Common myeloid progenitor, CD34-positive (primary cell): ENCODE measurements around the gene MTRF1.
A peak's percentile ranks its signal among the peaks of the same experiment; 100 is the strongest.

ENCODE experiments used
- CTCF ChIA-PET: fragments of 350-600 bp; sonication (Branson Sonifier 250); formaldehyde crosslinking; loops from one replicate; lab custom pipeline; 2021; ENCODE audit warnings: antibody characterized with exemption; lab: Charles Lee
- POLR2A ChIA-PET: fragments of 350-600 bp; sonication (Branson Sonifier 250); formaldehyde crosslinking; loops from one replicate; lab custom pipeline; 2021; ENCODE audit warnings: antibody characterized with exemption; lab: Charles Lee
- DNase-seq, 3 donors: peaks; one replicate each; pipeline versions ENCODE4 v3.0.0 to v3.0.0-alpha.2; 2013
- H3K27ac ChIP-seq, 2 experiments: 1 replicate in 1 of 2; 2 replicates in 1 of 2; pipeline ENCODE4 v1.7.0; 2013; ENCODE audit warnings: inconsistent platforms in 2 of 2, low read length in 2 of 2, mild to moderate bottlenecking in 2 of 2, low read depth in 1 of 2, moderate library complexity in 1 of 2; ENCODE audit not compliant: severe bottlenecking in 2 of 2, insufficient read depth in 1 of 2, poor library complexity in 1 of 2
- H3K27me3 ChIP-seq, 5 experiments: replicated peaks in 2 of 5; 1 replicate in 3 of 5; 2 replicates in 2 of 5; pipeline versions ENCODE4 v1.6.1 to v1.7.0; 2013; ENCODE audit warnings: low read length in 4 of 5, mild to moderate bottlenecking in 2 of 5, moderate library complexity in 2 of 5, inconsistent platforms in 1 of 5; ENCODE audit not compliant: insufficient read depth in 5 of 5, control insufficient read depth in 4 of 5
- H3K36me3 ChIP-seq, 4 experiments: 1 replicate in 2 of 4; 2 replicates in 2 of 4; pipeline versions ENCODE4 v1.6.1 to v1.7.0; 2013; ENCODE audit warnings: low read length in 3 of 4, control low read depth in 1 of 4, mild to moderate bottlenecking in 1 of 4; ENCODE audit not compliant: control insufficient read depth in 4 of 4, insufficient read depth in 4 of 4
- H3K4me1 ChIP-seq, 4 experiments: 1 replicate in 3 of 4; 2 replicates in 1 of 4; pipeline versions ENCODE4 v1.6.1 to v1.7.1; 2013; ENCODE audit warnings: low read length in 3 of 4, mild to moderate bottlenecking in 3 of 4, control low read depth in 1 of 4, inconsistent platforms in 1 of 4, moderate library complexity in 1 of 4; ENCODE audit not compliant: control insufficient read depth in 4 of 4, insufficient read depth in 4 of 4; ENCODE audit errors: control extremely low read depth in 1 of 4
- H3K4me3 ChIP-seq, 7 experiments: 1 replicate in 4 of 7; 2 replicates in 3 of 7; pipeline versions ENCODE4 v1.5.1 to v1.7.0; 2013; ENCODE audit warnings: mild to moderate bottlenecking in 7 of 7, low read length in 6 of 7, moderate library complexity in 6 of 7, inconsistent platforms in 2 of 7, low read depth in 2 of 7, control low read depth in 1 of 7; ENCODE audit not compliant: insufficient read depth in 4 of 7, control insufficient read depth in 1 of 7; ENCODE audit errors: extremely low read depth in 1 of 7
- H3K9me3 ChIP-seq, 5 experiments: 1 replicate in 4 of 5; 2 replicates in 1 of 5; pipeline versions ENCODE4 v1.6.1 to v1.7.1; 2013; ENCODE audit warnings: low read length in 4 of 5, mild to moderate bottlenecking in 2 of 5, inconsistent platforms in 1 of 5, low read depth in 1 of 5, moderate library complexity in 1 of 5; ENCODE audit not compliant: control insufficient read depth in 4 of 5, insufficient read depth in 2 of 5; ENCODE audit errors: control extremely low read depth in 1 of 5
- WGBS: methylation state at CpG from one replicate; pipeline ENCODE4 v1.1.5; 2013; ENCODE audit not compliant: insufficient coverage; 5-methylcytosine and 5-hydroxymethylcytosine counted together

The MTRF1 gene

DNA sequence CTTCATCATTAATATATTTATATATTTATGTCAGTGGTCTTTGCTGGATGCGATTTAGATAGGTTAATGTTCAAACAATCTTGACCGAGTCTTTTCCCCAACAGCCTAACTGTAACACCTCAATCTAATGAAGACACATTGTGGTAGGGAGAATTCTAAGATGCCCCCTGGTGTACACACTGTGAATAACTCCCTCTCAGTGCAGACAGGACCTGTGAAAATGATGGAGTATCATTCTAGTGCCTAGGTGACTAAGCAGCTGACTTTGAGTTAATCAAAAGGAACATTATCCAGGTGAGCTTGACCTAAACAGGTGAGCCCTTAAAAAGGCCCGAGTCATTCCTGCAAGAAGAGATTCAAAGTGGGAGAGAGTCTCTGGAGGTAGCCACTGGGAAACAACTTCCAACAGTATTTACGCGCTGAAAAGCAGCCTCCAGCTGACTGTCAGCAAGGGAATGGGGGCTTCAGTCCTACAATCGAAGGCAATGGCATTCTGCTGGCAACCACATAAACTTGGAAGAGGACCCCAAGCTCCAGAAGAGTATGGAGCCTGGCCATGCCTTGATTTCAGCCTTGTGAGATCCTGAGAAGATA lies 41.0 kb downstream of the MTRF1 start:
- no peak overlapping the region for H3K27ac ChIP-seq
- H3K9me3 ChIP-seq: no peaks in the 10 kb centered on the region
- CTCF ChIA-PET: interaction anchor here (0.7 to 1.6 kb wide), 11 partner anchors 9 to 168 kb away, joined by 3 to 22 read pairs (median 3); no protein-coding TSS in a partner anchor
- 75% methylated on average over 4 of the region's 6 CpGs for WGBS
- H3K4me1 ChIP-seq: no peaks in the 10 kb centered on the region
- no peak overlapping the region for H3K4me3 ChIP-seq
- POLR2A ChIA-PET: no interaction called here
- peaks cover 0 to 20% (median 14%) of the 10 kb centered on the region in 4 experiments for H3K36me3 ChIP-seq
- DNase-seq: peak; percentile 54 to 70 (median 67)
- no peaks in the 10 kb centered on the region for H3K27me3 ChIP-seq

DNA sequence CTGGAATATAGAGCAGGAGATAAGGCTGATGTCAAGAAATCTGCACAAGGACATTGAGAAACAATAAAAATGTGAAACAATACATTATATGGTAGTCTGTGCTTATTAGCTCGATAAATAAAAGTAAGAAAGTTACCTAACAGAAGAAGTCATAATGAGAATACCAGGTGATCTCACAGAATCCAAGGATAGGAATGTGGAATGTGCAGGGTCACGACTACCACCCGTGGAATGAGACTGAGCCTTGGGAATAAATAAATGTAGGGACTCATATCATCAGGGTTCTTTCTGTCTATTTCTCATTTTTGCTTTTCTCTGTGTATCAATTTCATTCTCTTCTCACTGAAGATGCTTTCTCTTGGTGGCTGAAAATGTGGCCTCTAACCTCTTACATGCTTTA lies 43.0 kb downstream of the MTRF1 start:
- no peak for DNase-seq
- peaks cover 0 to 14% (median 11%) of the 10 kb centered on the region in 4 experiments for H3K36me3 ChIP-seq
- H3K9me3 ChIP-seq: no peaks in the 10 kb centered on the region
- no peak overlapping the region for H3K27ac ChIP-seq
- ChIA-PET POLR2A (no interaction called here), CTCF (interaction anchor here (0.7 to 2.8 kb wide), 3 partner anchors 40 to 146 kb away, joined by 3 to 13 read pairs (median 3); no protein-coding TSS in a partner anchor)
- H3K4me3 ChIP-seq: no peak overlapping the region
- H3K4me1 ChIP-seq: no peaks in the 10 kb centered on the region
- WGBS: 100% methylated on average over 1 of the region's 3 CpGs
- no peaks in the 10 kb centered on the region for H3K27me3 ChIP-seq

DNA sequence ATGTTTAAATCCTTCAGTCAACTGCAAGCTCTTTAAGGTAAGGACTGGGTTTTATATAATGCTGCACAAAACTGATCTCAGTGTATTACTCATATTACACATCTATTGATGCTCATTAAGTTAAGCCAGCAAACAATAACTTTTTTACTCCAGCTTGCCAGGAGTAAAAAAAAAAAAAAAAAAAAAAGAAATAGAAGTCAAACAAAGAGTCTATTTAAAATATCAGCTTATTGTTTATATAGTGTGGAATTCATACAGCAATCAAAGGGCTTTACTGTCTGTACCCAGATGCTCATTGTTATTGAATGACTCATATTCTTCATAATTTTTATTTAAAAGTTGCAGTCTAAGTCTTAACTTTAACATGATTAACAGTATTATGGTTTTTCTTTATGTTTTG lies 47.2 kb downstream of the MTRF1 start:
- ChIA-PET POLR2A (no interaction called here), CTCF (interaction anchor here (1.7 kb wide), 1 partner anchor 142 kb away, joined by 8 read pairs; no protein-coding TSS in a partner anchor)
- peaks cover 0 to 6% (median 0%) of the 10 kb centered on the region in 5 experiments for H3K9me3 ChIP-seq
- peaks cover 0 to 9% (median 5%) of the 10 kb centered on the region in 4 experiments for H3K36me3 ChIP-seq
- no peaks in the 10 kb centered on the region for H3K27me3 ChIP-seq
- no peak for DNase-seq
- H3K4me3 ChIP-seq: no peak overlapping the region
- no peaks in the 10 kb centered on the region for H3K4me1 ChIP-seq
- H3K27ac ChIP-seq: no peak overlapping the region

DNA sequence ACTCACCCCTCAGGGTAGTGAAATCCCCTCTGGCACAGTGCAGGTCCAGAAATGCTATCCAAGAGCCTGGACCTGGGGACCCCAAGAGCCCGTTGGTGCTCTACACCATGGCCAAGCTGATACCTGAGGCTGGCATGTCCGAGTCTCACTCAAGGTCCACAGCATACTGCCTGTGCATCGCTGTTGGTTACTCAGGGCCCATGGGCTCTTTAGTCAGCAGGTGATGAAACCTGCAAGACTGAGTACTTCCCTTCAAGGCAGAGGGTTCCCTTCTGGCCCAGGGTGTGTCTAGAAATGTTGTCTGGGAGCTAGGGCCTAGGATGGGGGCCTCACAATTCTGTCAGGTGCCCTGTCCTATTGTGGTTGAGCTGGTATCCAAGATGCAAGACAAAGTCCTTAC lies 49.5 kb downstream of the MTRF1 start:
- H3K4me3 ChIP-seq: no peak overlapping the region
- CTCF ChIA-PET: no interaction called here
- DNase-seq: no peak
- WGBS: 100% methylated on average over 2 of the region's 3 CpGs
- no peaks in the 10 kb centered on the region for H3K4me1 ChIP-seq
- peaks cover 0 to 13% (median 2%) of the 10 kb centered on the region in 5 experiments for H3K9me3 ChIP-seq
- no peak overlapping the region for H3K27ac ChIP-seq
- H3K27me3 ChIP-seq: no peaks in the 10 kb centered on the region
- POLR2A ChIA-PET: no interaction called here
- peaks cover 0 to 5% (median 2%) of the 10 kb centered on the region in 4 experiments for H3K36me3 ChIP-seq

DNA sequence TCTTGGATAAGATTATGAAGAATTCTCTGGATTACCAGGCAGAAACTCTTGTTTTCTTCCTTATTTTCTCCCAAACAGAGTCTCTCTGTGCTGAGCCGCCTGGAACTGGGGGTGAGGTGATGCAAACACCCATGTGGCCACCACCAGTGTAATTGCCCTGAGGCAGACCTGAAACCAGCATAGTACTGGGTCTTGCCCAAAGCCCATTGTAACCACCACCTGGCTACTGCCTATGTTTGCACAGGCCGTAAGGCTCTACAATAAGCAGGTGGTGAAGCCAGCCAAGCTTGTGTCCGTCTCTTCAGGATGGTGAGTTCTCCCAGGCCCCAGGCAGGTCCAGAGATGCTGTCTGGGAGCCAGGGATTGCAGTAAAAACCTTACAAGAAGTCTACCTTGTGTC lies 50.1 kb downstream of the MTRF1 start:
- no peak for DNase-seq
- Histone ChIP-seq H3K4me1 (no peaks in the 10 kb centered on the region), H3K9me3 (peaks cover 0 to 16% (median 2%) of the 10 kb centered on the region in 5 experiments), H3K36me3 (peaks cover 0 to 5% (median 2%) of the 10 kb centered on the region in 4 experiments), H3K4me3 (no peak overlapping the region), H3K27me3 (no peaks in the 10 kb centered on the region), H3K27ac (no peak overlapping the region)
- ChIA-PET CTCF (no interaction called here), POLR2A (no interaction called here)
- WGBS: 100% methylated on average over 3 of the region's 3 CpGs

DNA sequence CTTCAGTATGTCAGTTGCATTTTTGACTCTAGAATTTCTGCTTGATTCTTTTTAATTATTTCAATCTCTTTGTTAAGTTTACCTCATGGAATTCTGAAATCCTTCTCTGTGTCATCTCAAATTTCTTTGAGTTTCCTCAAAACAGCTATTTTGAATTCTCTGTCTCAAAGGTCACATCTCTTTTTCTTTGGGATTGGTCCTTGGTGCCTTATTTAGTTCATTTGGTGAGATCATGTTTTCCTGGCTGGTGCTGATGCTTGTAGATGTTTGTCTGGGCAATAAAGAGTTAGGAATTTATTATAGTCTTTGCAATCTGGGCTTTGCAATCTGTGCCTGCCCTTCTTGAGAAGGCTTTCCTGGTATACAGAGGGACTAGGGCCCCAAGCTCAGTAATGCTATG lies 50.5 kb downstream of the MTRF1 start:
- CTCF ChIA-PET: no interaction called here
- POLR2A ChIA-PET: no interaction called here
- Histone ChIP-seq H3K27me3 (no peaks in the 10 kb centered on the region), H3K4me1 (no peaks in the 10 kb centered on the region), H3K36me3 (peaks cover 0 to 5% (median 2%) of the 10 kb centered on the region in 4 experiments), H3K9me3 (peaks cover 0 to 16% (median 2%) of the 10 kb centered on the region in 5 experiments), H3K4me3 (no peak overlapping the region), H3K27ac (no peak overlapping the region)
- DNase-seq: no peak

DNA sequence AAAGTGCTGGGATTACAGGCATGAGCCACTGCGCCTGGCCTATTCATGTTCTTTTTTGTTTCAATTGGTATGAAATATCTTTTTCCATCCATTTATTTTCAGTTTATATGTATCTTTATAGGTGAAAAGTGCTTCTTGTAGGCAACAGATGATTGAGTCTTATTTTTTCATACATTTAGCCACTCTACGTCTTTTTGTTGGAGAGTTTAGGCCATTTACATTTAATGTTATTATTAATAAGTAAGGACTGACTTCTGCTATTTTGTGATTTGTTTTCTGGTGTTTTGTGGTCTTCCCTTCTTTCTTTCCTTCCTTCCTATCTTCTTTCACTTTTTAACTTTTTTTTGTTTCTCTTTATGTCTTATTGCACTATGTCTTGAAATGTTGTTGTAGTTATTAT lies 52.3 kb downstream of the MTRF1 start:
- Histone ChIP-seq H3K4me1 (no peaks in the 10 kb centered on the region), H3K4me3 (no peak overlapping the region), H3K27me3 (no peaks in the 10 kb centered on the region), H3K36me3 (peaks cover 0 to 2% (median 1%) of the 10 kb centered on the region in 4 experiments), H3K9me3 (peaks cover 0 to 16% (median 2%) of the 10 kb centered on the region in 5 experiments), H3K27ac (no peak overlapping the region)
- CTCF ChIA-PET: no interaction called here
- no peak for DNase-seq
- no CpG with 5 or more reads among the region's 2 CpGs for WGBS
- POLR2A ChIA-PET: no interaction called here
